DND-41 (cell line): ENCODE measurements around the gene ZC3H13.

Experiments used
- EZH2 ChIP-seq: IDR thresholded peaks from 3 replicates; pipeline ENCODE4 v1.6.1; 2012; ENCODE audit warnings: borderline replicate concordance, low read depth, mild to moderate bottlenecking, moderate library complexity, low read length, inconsistent platforms; ENCODE audit not compliant: severe bottlenecking
- TF ChIP-seq, protein P1 (sequence below): IDR thresholded peaks from 2 replicates; pipeline ENCODE4 v1.5.1; 2012; ENCODE audit warnings: borderline replicate concordance, low read length, moderate library complexity, mild to moderate bottlenecking; ENCODE audit not compliant: poor library complexity, severe bottlenecking; ENCODE audit errors: extremely low read depth

DNA sequence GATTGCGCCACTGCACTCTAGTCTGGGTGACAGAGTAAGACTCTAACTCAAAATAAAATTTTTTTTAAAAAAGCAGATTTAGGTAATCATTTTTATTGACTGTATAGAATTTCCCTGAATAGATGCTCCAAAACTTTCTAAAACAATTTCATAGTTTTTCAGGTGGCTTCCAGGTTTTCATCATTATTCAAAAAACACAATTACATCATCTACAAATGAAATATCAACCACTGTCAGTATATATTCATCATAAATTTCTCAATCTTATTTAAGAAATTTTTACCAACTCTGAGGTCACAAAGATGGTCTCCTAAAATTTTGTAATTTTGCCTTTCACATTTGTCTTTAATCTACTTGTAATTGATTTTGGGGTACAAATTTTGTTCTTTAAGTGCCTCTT is 48.1 kb downstream of the ZC3H13 start:
- TF ChIP-seq EZH2, result no peak
- TF ChIP-seq, protein P1, sequence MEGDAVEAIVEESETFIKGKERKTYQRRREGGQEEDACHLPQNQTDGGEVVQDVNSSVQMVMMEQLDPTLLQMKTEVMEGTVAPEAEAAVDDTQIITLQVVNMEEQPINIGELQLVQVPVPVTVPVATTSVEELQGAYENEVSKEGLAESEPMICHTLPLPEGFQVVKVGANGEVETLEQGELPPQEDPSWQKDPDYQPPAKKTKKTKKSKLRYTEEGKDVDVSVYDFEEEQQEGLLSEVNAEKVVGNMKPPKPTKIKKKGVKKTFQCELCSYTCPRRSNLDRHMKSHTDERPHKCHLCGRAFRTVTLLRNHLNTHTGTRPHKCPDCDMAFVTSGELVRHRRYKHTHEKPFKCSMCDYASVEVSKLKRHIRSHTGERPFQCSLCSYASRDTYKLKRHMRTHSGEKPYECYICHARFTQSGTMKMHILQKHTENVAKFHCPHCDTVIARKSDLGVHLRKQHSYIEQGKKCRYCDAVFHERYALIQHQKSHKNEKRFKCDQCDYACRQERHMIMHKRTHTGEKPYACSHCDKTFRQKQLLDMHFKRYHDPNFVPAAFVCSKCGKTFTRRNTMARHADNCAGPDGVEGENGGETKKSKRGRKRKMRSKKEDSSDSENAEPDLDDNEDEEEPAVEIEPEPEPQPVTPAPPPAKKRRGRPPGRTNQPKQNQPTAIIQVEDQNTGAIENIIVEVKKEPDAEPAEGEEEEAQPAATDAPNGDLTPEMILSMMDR, result no peak
